GM06990 (cell line): ENCODE data around the gene SEMA6B.
"Not testable (repeated sequence)": the region's sequence is repeated elsewhere in the genome, so short reads cannot be mapped to it uniquely, and the experiment has no call there.

Experiments
- DNase-seq: peaks from one replicate; pipeline ENCODE4 v3.0.0-alpha.2; 2011; ENCODE audit not compliant: insufficient read length; ENCODE audit errors: extremely low read depth
- H3K27me3 ChIP-seq: replicated peaks from 2 replicates; pipeline ENCODE4 v1.6.0; 2011; ENCODE audit warnings: low read length; ENCODE audit not compliant: control insufficient read depth, insufficient read depth
- H3K36me3 ChIP-seq: 2 replicates; pipeline ENCODE4 v1.5.1; 2011; ENCODE audit warnings: low read length; ENCODE audit not compliant: control insufficient read depth, insufficient read depth
- H3K4me3 ChIP-seq: replicated peaks from 2 replicates; pipeline ENCODE4 v1.5.1; 2011; ENCODE audit warnings: low read depth, mild to moderate bottlenecking, control low read depth, low read length
- CTCF ChIP-seq: IDR thresholded peaks from 2 replicates; pipeline ENCODE4 v1.5.1; 2011; ENCODE audit warnings: low read length, control low read depth, mild to moderate bottlenecking, inconsistent platforms; ENCODE audit not compliant: insufficient read depth, poor library complexity, severe bottlenecking

SEMA6B gene

GRCh38 chr19:4533835-4534424, 25.6 kb downstream of the SEMA6B start:
- TF ChIP-seq CTCF: no peak
- Histone ChIP-seq H3K27me3 (no peaks in the 10 kb centered on the region; the same call in none of the 2 replicates), H3K4me3 (no peak overlapping the region), H3K36me3 (no peaks in the 10 kb centered on the region)
- no peak for DNase-seq

GRCh38 chr19:4533334-4533733, 26.1 kb downstream of the SEMA6B start:
- no peak for TF ChIP-seq CTCF
- no peak for DNase-seq
- no peaks in the 10 kb centered on the region for H3K36me3 ChIP-seq

GRCh38 chr19:4531562-4532165, 27.8 kb downstream of the SEMA6B start:
- H3K27me3 ChIP-seq: no peaks in the 10 kb centered on the region; the same call in none of the 2 replicates
- TF ChIP-seq CTCF: no peak
- no peak overlapping the region for H3K4me3 ChIP-seq
- DNase-seq: no peak
- H3K36me3 ChIP-seq: no peaks in the 10 kb centered on the region

More at GRCh38 chr19:4533334-4533733, 26.1 kb downstream of the SEMA6B start:
- Histone ChIP-seq H3K4me3 (no peak overlapping the region), H3K27me3 (no peaks in the 10 kb centered on the region; the same call in none of the 2 replicates)

- DNase-seq: no peak
- Histone ChIP-seq H3K4me3 (no peak overlapping the region), H3K27me3 (no peaks in the 10 kb centered on the region; the same call in none of the 2 replicates), H3K36me3 (no peaks in the 10 kb centered on the region)
- TF ChIP-seq CTCF: no peak
Measured at GRCh38 chr19:4529924-4530522, 29.5 kb downstream of the SEMA6B start.

GRCh38 chr19:4528843-4529242, 30.6 kb downstream of the SEMA6B start:
- Histone ChIP-seq H3K36me3 (no peaks in the 10 kb centered on the region), H3K27me3 (no peaks in the 10 kb centered on the region; the same call in none of the 2 replicates), H3K4me3 (no peak overlapping the region)
- no peak for TF ChIP-seq CTCF
- DNase-seq: no peak

GRCh38 chr19:4527377-4527776, 32.1 kb downstream of the SEMA6B start:
- not testable (repeated sequence) for H3K4me3 ChIP-seq, DNase-seq, H3K36me3 ChIP-seq, H3K27me3 ChIP-seq
